HepG2 (cell line): ENCODE measurements around the gene DHX34. TPM values are rescaled to one million over a fixed set of nuclear protein-coding genes. Genes with fewer than 3 reads are reported as not detected.

ENCODE experiments used
- ATF3 ChIP-seq: sonication (generic); formaldehyde crosslinking; IDR thresholded peaks from 2 replicates; pipeline ENCODE4 v1.4.0; 2020; ENCODE audit warnings: missing genetic modification reagents
- BRF2 ChIP-seq: sonication (generic); formaldehyde crosslinking; IDR thresholded peaks from 2 replicates; pipeline ENCODE4 v1.8.1; 2022; ENCODE audit warnings: mild to moderate bottlenecking, missing genetic modification reagents
- DPF2 ChIP-seq: sonication (generic); formaldehyde crosslinking; IDR thresholded peaks from 2 replicates; pipeline ENCODE4 v1.4.0; 2020; ENCODE audit warnings: mild to moderate bottlenecking, low read depth, missing genetic modification reagents, borderline replicate concordance
- DRAP1 ChIP-seq: IDR thresholded peaks from 2 replicates; pipeline ENCODE4 v1.6.1; 2016; ENCODE audit warnings: missing genetic modification reagents, missing compliant biosample characterization
- FOXJ3 ChIP-seq: sonication (generic); formaldehyde crosslinking; IDR thresholded peaks from 2 replicates; pipeline ENCODE4 v1.4.0; 2020; ENCODE audit warnings: missing genetic modification reagents, mild to moderate bottlenecking, borderline replicate concordance
- MXI1 ChIP-seq: IDR thresholded peaks from 3 replicates; pipeline ENCODE4 v1.6.1; 2012; ENCODE audit warnings: low read depth, low read length, inconsistent platforms, borderline replicate concordance
- MYPOP ChIP-seq: sonication (generic); formaldehyde crosslinking; IDR thresholded peaks from 2 replicates; pipeline ENCODE4 v1.8.1; 2023; ENCODE audit warnings: mild to moderate bottlenecking, moderate library complexity, missing genetic modification reagents
- NFE2 ChIP-seq: sonication (generic); formaldehyde crosslinking; IDR thresholded peaks from 2 replicates; pipeline ENCODE4 v1.4.0; 2020; ENCODE audit warnings: missing genetic modification reagents
- POGZ ChIP-seq: sonication (generic); formaldehyde crosslinking; IDR thresholded peaks from 2 replicates; pipeline ENCODE4 v1.4.0; 2020; ENCODE audit warnings: mild to moderate bottlenecking, missing genetic modification reagents
- SNAI1 ChIP-seq: sonication (generic); formaldehyde crosslinking; IDR thresholded peaks from 2 replicates; pipeline ENCODE4 v1.5.0; 2020; ENCODE audit warnings: mild to moderate bottlenecking, missing genetic modification reagents, borderline replicate concordance
- SNAPC2 ChIP-seq: sonication (generic); formaldehyde crosslinking; IDR thresholded peaks from 2 replicates; pipeline ENCODE4 v1.8.1; 2022; ENCODE audit warnings: mild to moderate bottlenecking, missing genetic modification reagents
- THAP9 ChIP-seq: sonication (generic); formaldehyde crosslinking; IDR thresholded peaks from 2 replicates; pipeline ENCODE4; 2020; ENCODE audit warnings: missing genetic modification reagents, mild to moderate bottlenecking, borderline replicate concordance
- XRCC5 ChIP-seq: fragments of 200-400 bp; formaldehyde crosslinking; optimal IDR thresholded peaks from 2 replicates; pipeline ENCODE3; 2017; ENCODE audit warnings: mild to moderate bottlenecking, low read length
- ZBTB46 ChIP-seq: sonication (generic); formaldehyde crosslinking; IDR thresholded peaks from 2 replicates; pipeline ENCODE4 v1.4.0; 2020; ENCODE audit warnings: mild to moderate bottlenecking, missing genetic modification reagents, borderline replicate concordance
- ZBTB7B ChIP-seq: sonication (generic); formaldehyde crosslinking; IDR thresholded peaks from 2 replicates; pipeline ENCODE4 v1.4.0; 2020; ENCODE audit warnings: missing genetic modification reagents
- ZKSCAN5 ChIP-seq: sonication (generic); formaldehyde crosslinking; IDR thresholded peaks from 2 replicates; pipeline ENCODE4 v1.5.1; 2020; ENCODE audit warnings: mild to moderate bottlenecking, missing genetic modification reagents
- ZNF292 ChIP-seq: sonication (generic); formaldehyde crosslinking; IDR thresholded peaks from 2 replicates; pipeline ENCODE4 v1.8.1; 2022; ENCODE audit warnings: mild to moderate bottlenecking, low read depth, missing genetic modification reagents, borderline replicate concordance
- ZNF446 ChIP-seq: sonication (generic); formaldehyde crosslinking; IDR thresholded peaks from 2 replicates; pipeline ENCODE4 v1.5.0; 2020; ENCODE audit warnings: mild to moderate bottlenecking, missing genetic modification reagents
- ZNF724P ChIP-seq: sonication (generic); formaldehyde crosslinking; IDR thresholded peaks from 2 replicates; pipeline ENCODE4 v1.8.0; 2022; ENCODE audit warnings: missing genetic modification reagents, borderline replicate concordance
- ZSCAN29 ChIP-seq: sonication (generic); formaldehyde crosslinking; conservative IDR thresholded peaks from 2 replicates; pipeline ENCODE4 v1.4.0; 2020; ENCODE audit warnings: mild to moderate bottlenecking, missing genetic modification reagents
- polyA plus RNA-seq, 8 experiments: library from polyadenylated mRNA; depleted of rRNA in 3 of 8; stranded (reverse) in 7 of 8; unstranded in 1 of 8; fragments of >200 nt; fragmentation: Illumina TruSeq in 4 of 8; extraction: Trizol in 4 of 8; gene quantifications; 2 replicates each; pipeline versions ENCODE4 v1.2.1 to v1.2.3, GENCODE V29; 2011 to 2016; ENCODE audit warnings: low read depth in 4 of 8, missing spikeins in 1 of 8, mixed read lengths in 1 of 8; ENCODE audit not compliant: insufficient read depth in 1 of 8
- total RNA-seq, 5 experiments: library from RNA; depleted of rRNA; stranded (reverse); fragments of >200 nt; fragmentation: Illumina TruSeq; extraction: Trizol; gene quantifications; 2 replicates each; pipeline ENCODE4 v1.2.3, GENCODE V29; 2016; ENCODE audit warnings: low read depth in 1 of 5

DHX34 gene
- total and polyA plus RNA-seq, 2 of the 13 experiments (the other 11 are each of a cell fraction or from before 2014, with no cell fraction given), result 9.2 to 12.0 TPM

GRCh38 chr19:47348819-47349795, at the start of gene DHX34 (continued):
- TF ChIP-seq ZBTB46 (CRISPR knock-in tag) (no peak), BRF2 (CRISPR knock-in tag) (0 out of 2 replicates have a peak, but pooled peaks have one; percentile 24), NFE2 (CRISPR knock-in tag) (no peak), DPF2 (CRISPR knock-in tag) (0 out of 2 replicates have a peak, but pooled peaks have one; percentile 9), POGZ (CRISPR knock-in tag) (peak; percentile 59), THAP9 (CRISPR knock-in tag) (peak; percentile 78; the same call in 1 of the 2 replicates), ZNF446 (CRISPR knock-in tag) (0 out of 2 replicates have a peak, but pooled peaks have one; percentile 47), SNAI1 (CRISPR knock-in tag) (no peak), ZNF292 (CRISPR knock-in tag) (no peak), SNAPC2 (peak; percentile 55; the same call in 1 of the 2 replicates), MXI1 (peak; percentile 95; the same call in 2 of the 3 replicates), DRAP1 (CRISPR knock-in tag) (peak; percentile 51; the same call in 1 of the 2 replicates), FOXJ3 (no peak), ZBTB7B (CRISPR knock-in tag) (peak; percentile 45; the same call in 1 of the 2 replicates), XRCC5 (peak; percentile 93), MYPOP (CRISPR knock-in tag) (peak; percentile 85), ZSCAN29 (CRISPR knock-in tag) (peak; percentile 65; the same call in 1 of the 2 replicates), ZKSCAN5 (no peak), ZNF724P (CRISPR knock-in tag) (peak; percentile 59; the same call in 1 of the 2 replicates), ATF3 (no peak)
